HG03135 (cell line): ENCODE data around the gene BST1.
"Not testable (repeated sequence)": the region's sequence is repeated elsewhere in the genome, so short reads cannot be mapped to it uniquely, and the experiment has no call there.

Source experiments
- ATAC-seq: cut with Tn5 transposase; IDR thresholded peaks from one replicate; pipeline ENCODE4 v1.9.1; 2021; ENCODE audit warnings: mild to moderate bottlenecking, moderate library complexity; ENCODE audit not compliant: unreplicated experiment

Gene BST1

DNA sequence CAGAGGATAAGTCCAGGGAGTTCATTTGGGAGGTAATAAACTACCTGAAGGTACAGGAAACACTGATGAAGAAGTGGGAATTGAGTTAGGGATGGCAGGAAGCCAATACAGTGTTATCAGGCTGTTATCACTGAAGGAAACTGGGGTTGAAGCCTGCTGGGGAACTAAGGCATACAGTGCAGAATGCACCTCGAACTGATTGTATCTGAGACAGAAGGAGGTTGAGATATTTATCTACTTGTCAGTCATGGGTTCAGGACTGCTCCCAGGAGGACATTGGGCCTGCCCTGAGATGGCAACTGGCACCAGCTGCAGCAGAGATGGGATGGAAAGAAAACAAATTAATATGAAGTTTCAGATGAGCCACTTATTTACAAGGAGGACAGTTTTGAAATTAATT is 39.8 kb downstream of the BST1 start:
- ATAC-seq, result no peak

DNA sequence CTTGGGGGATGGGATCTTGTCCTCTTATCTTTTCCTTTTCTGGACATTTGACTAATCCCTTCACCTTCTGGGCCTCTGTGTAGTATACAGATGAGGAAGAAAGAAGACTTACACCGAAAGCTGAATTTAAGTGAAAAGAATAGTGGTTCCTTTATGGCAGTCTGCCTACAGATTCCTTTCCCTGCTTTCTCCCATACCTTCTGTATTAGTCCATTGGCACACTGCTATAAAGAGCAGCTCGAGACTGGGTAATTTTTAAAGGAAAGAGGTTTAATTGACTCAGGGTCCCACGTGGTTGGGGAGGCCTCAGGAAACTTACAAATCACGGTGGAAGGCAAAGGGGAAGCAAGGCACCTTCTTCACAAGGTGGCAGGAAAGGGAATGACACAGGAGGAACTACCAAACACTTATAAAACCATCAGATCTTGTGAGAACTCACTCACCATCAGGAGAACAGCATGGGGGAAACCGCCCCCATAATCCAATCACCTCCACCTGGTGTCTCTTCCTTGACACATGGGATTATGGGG is 41.2 kb downstream of the BST1 start:
- no peak for ATAC-seq

DNA sequence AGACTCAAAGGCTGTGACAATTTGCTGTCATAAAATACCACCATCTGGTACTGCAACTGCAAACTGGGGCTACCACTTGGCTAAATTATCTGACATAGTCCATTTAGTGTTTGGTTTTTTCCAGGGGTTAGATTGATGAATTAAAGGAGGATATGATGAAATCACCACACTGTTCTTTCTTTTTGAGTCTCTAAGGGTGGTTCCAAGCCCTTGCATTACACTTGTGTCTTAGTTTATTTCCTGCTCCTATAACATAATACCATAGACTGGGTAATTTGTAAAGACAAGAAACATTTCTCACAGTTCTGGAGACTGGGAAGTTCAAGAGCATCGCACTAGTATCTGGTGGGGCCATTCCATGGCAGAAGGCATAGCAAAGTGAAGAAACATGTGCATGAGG is 43.2 kb downstream of the BST1 start:
- no peak for ATAC-seq

DNA sequence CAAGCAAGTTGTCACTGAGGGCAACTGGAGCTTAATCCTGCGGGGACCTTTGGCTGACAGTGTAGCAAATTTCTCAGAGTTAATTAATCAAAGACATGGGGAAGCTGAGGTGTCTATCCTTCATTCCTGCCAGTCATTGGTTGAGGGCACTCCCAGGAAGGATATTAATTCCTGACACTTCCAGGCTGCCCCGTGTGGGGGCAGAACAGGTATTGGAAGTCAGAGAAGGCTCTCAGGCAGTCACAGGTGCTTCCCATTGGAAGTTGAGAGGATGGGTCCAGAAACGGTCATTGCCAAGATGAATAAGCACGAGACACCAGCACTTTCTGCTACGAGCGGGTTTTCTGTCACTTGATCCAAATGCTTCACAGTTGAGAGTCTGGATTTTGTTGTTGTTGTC is 46.1 kb downstream of the BST1 start:
- ATAC-seq, result no peak

DNA sequence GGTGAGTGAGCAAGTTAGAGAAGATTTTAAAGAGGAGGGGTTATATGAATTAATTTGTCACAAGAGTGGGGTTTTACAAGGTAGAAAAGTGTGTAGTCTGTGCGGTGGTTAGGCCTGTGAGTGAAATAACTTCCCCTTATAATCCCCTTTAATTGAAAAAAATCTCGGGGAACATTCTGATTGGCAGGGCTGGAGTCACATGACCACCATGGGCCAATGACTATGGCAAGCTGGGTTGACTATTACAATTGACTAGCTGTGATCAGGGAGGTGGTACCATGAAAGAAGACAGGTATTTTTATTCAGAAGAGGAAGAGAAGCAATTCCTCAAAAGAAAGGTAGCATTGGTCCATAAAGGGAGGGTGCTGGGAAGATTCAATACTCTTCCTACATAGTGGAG is 48.3 kb downstream of the BST1 start:
- ATAC-seq, result no peak

DNA sequence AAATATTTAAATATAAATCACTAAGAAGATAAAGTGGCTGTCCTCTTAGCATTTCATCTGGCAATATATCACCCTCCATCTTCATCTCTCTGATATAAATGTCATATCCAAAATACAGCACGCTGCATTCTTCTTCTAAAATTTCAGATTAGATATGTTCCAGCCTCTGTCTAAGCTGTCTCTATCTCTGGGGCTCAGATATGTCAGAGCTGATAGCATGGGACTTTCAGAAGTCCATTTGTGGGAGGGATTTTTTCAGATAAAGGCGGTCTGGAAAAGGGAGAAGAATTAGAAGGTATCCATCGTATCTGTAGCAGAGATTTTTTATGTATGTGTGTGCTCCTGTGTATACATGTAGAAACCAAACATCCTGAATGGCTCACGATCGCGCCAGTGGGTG is 50.2 kb downstream of the BST1 start:
- no peak for ATAC-seq

DNA sequence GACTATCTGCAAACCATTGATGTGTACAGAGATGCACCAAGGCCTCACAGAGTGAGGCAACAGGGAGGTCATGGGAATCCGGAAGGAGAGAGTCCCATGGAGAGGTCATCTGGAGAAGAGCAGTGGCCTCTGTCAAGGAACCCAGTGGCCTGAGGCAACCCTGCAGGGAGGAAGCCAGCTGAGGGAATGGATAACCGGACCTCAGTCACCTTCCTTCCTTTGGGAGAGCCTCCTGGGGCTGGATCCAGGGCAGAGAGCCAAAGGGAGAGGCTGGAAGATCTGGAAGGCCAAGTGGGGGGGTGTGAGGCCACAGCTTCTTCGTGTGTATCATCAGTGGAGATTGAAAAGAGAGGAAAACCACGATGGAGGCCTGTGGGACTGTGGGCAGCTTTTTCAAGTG is 50.9 kb downstream of the BST1 start:
- no peak for ATAC-seq

DNA sequence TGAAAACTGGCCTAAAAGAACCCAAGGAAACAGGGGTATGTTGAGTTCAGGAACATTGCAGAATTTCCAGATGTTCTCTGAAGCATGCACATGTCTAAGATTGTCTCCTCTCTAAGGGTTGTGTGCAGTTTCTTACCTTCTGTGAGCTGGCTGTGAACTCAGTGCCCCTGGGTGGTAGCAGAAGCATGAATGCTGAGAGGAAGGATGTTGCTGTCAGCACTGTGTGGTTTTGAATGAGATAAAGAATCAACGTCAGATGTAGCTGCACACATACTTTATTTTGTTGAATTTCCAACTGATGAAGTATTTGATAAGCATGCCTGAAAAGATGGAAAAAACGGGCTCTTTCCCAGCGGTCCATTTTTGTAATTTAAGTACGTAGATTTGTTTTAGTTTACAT is 51.5 kb downstream of the BST1 start:
- ATAC-seq, result no peak

DNA sequence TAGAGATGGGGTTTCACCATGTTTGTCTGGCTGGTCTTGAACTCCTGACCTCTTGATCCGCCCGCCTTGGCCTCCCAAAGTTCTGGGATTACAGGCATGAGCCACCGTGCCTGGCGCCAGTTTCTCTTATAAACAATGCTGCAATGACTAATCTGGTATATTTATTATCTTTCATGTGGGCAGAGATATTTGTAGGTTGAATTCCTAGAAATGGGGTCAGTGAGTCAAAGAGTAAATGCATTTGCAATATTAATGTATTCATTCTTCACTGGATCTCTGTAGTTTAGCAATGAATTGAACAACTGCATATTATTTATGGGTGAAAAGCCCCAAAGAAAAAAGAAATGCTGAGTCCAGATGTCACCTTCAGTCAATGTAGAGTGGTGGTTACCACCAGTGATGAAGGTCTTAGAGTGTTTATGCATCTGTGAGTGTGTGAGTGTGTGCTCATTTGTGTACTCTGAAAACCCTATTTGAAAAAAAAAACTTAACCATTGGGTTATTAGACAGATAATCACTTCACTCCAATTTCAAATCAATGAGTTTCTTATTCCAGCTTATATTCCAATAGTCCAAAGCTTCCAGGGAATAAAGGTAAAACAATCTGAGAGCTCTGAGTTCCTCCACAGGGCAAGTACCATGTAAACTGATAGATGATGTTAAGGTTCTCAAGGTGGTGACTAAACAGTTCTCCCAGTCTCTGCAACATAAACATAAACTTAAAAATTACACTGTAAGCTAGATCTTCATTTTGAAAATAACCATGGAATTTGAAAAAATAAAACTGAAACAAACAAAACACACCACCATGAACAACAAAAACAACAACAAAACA is 52.7 kb downstream of the BST1 start:
- ATAC-seq, result peak; percentile 11

DNA sequence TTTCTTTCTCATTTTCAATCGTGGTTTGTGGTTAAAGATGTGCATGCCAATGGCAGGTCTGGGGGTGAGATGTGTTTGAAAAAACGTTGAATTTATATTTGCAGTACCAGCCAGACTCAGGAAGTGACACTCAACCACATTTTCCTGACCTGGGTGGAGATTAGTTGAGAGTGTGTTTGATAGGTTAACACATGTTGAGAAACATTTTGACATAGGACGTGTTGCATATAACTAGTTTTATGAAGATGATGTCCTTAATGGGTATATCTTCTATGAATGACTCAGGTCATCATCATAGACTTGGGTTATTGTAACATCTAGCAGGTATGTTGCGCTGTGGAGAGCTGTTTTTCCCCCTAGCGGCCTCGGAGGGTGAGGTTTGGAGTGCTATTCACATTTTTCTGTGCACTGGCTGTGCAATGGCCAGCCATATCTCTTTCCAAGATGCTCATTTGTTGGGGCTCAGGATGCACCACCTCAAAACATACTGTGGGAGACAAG is 53.5 kb downstream of the BST1 start:
- ATAC-seq, result peak; percentile 82

DNA sequence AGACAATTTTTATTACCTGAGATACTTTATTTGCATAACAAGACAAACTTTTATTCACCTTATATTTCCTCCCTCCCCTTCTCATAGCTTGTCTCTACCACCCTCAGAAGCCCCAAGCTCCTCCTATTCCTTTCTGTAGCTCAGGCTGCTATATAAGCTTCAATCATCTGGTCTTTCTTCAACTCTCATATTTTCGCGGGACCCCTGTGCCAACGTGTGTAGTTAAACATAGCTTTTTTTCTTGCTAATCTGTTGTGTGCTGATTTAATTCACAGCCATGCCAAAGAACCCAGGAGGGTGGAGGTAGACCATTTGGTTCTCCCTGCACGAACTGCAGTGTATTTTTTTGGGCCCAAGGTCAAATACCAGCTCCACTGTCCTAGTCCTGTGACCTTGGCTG is 54.2 kb downstream of the BST1 start:
- no peak for ATAC-seq

DNA sequence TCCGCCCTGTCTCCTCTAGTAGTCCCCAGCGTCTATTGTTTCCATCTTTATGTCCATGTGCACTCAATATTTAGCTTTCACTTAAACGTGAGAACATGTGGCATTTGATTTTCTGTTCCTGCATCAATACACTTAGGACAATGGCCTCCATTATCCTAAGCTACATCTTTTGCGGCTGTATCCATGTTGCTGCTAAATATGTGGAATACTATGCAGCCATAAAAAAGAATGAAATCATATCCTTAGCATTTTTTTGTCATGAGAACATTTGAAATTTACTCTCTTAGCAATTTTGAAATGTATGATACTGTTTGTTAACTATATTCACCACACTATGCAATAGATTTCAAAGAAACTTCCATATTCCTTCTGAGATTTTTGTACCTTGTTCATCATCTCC is 55.4 kb downstream of the BST1 start:
- no peak for ATAC-seq

DNA sequence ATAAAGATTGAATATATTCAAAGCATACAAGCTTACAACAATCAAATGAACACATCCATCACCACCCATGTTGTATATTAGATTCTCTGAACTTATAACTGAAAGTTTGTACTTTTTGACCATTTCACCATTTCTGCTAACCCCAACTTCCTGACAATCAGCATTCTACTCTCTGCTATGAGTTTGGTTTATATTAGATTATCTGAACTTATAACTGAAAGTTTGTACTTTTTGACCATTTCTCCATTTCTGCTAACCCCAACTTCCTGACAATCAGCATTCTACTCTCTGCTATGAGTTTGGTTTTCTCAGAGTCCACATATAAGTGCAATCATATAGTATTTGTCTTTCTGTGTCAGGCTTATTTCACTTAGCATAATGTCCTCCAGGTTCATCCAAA is 59.6 kb downstream of the BST1 start:
- not testable (repeated sequence) for ATAC-seq

DNA sequence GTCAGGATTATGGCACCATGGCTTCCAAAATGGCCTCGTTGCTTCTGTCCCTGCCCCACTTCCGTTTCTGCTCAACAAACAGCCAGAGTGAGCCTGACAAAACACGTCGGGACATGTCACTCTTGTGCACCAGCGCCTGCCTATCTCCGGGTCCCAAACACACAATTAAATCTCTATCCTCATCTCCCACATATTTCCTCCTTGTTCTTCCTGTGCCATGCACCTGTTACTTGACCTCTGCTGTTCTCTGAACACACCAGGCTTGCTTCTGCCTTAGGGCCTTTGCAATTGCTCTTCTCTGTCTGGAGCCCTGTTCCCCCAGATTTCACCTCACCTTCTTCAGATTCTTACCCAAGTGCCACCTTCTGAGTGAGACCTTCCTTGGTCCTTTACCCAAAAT is 62.5 kb downstream of the BST1 start:
- peak; percentile 13 for ATAC-seq

DNA sequence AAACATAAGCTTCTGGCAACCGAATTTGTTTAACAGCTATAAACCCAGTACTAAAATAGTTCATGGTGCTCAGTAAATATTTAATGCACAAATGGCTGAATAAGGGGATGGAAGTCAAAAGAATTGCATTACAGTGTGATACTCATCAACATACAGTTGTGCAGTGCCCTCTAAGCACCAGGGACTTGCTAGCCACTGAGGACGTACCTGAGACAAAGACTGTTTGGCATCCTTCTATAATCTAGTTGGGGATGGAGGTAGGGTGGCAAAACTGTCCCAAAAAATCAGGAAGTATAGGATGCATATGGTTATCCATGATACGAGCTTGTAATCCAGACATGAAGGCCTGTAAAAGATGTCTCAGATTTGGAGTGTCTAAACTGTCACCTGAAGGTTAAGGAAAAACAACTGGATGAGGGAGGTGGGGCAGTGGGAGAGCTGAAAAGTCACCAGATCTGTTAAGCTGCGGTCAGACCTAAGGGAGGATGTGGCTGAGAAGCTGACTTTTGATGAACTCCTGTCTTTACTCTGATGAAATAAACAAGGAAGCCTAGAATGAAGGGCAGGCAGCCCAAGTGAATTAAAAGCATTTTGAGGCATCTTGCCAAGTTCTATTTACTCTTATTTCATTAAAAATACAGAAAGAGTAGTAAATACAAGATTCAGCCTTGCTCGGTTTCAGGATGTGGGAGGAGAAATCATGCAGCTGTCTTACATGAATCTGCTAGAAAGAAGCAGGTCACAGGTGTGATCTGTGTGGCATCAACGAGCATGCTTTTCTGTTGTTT is 63.2 kb downstream of the BST1 start:
- peak; percentile 65 for ATAC-seq

DNA sequence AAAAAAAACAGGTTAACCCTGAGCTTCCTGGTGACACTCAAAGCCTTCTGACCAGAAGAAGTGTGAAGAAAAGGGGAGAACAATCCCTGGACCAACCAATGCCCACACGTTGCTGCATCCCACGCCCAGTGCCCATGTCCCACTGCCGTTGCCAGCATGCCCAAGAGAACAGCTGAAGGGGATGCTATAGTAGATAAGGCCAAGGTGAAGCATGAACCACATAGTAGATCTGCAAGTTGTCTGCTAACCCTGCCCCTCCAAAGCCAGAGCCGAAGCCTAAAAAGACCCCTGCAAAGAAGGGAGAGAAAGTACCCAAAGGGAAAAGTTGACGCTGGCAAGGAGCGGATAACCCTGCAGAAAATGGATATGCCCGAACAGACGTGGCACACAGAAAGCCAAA is 64.0 kb downstream of the BST1 start:
- ATAC-seq, result no peak

DNA sequence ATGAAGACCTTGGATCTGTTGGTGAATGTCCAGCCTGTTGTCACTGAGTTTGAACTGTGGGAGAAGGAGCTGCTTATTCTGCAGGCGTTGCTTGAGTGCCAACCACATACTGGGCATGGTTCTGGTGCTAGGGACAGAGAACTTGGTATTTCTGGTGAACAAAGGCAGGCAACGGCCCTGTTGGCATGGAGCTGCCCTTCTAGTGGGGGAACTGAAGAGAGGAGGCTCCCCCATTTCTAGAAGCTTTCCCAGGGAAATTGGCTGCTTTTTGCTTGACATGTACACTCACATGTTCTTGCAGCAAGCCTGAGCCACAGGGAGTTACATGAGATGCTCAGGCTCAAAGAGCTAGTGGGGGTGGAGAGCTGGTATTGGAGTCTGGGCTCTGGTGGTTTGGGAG is 66.3 kb downstream of the BST1 start:
- ATAC-seq, result no peak

DNA sequence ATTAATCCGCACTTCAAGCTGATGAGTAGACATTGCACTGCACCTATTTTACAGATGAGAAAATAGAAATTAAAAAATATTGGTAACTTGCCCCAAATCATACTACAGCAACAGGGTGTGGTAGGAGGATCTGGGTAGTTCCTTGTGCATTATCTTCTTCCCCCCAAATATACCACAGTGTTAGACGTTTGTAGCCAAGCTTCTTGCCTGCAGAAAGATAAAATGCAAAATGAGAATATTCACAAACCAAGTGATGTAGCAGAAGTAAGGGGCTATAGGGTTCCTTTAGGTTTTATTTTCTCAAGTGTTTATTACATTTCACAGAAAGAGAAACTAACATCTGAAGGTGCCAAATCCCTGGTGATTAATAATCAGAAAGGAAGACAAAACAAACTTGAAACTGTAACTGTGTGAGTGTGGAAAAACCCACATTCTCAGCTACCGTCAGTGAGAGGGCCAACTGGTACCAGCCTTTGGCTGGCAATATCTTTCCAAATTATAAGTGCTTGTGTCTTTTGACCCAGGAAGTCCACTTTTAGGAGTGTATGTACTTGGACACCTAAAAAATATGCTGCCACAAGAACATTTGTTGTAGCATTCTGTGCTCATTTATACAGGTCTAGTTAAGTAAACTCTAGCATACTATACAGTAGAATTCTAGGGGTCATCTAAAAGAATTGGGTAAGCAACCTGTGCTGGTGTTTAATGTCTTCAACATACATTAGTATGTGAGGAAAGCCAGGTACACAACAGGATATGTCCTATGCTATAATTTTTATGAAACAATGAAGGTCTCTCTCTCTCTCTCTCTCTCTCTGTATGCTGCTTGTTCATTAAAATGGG is 68.6 kb downstream of the BST1 start:
- peak; percentile 68 for ATAC-seq

DNA sequence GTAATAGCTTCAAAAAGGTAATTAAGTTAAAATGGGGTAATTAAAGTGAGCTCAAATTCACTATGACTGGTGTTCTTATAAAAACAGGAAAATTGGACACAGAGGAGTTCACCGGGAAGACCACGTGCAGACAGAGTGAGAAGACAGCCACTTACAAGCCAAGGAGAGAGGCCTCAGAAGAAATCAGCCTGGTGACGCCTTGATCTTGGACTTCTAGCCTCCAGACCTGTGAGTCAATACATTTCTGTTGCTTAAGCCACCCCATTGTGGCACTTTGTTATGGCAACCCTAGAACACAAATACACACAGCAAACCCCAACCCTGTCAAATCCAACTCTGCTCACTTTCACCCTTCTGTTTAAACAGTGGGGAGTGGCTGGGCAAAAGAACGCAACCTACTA is 71.2 kb downstream of the BST1 start:
- no peak for ATAC-seq

DNA sequence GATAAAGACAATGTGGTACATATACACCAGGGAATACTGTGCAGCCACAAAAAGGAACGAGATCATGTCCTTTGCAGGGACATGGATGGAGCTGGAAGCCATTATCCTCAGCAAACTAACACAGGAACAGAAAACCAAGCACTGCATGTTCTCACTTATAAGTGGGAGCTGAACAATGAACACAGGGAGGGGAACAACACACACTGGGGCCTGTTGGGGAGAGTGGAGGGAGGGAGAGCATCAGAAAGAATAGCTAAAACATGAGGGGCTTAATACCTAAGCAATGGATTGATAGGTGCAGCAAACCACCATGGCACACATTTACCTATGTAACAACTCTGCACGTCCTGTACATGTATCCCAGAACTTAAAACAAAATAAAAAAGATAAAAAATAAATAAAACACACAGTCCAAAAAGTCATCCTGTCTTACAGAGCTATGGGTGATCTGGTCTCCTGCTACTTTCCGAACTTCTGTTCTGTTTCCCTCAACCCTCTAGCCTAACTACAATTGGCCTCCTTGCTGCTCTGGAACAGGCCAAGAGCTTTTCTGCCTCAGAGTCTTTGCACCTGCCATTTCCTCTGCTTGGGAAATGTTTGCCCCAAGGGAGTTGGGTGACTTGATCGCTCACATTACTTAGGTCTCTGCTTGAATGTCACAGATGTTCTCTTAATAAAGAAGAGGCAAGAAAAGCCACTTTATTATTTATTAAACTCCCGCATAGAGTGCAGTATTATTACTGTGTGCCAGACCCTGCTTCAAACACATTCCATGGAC is 74.2 kb downstream of the BST1 start:
- no peak for ATAC-seq
